NB4 (cell line): ENCODE results near the gene RNASET2.

ENCODE experiments used
- CTCF ChIP-seq: IDR thresholded peaks from one replicate; pipeline ENCODE4 v1.5.1; 2012; ENCODE audit warnings: low read depth, low read length
- MAX ChIP-seq: IDR thresholded peaks from 2 replicates; pipeline ENCODE4 v1.6.1; 2011; ENCODE audit warnings: low read depth, low read length
- POLR2A ChIP-seq: IDR thresholded peaks from 2 replicates; pipeline ENCODE4 v1.6.1; 2011; ENCODE audit warnings: mild to moderate bottlenecking; ENCODE audit not compliant: insufficient read length; ENCODE audit errors: extremely low read depth

GRCh38 chr6:166988674-166989201, 32.4 kb upstream of the RNASET2 start:
- TF ChIP-seq CTCF, result no peak
- no peak for TF ChIP-seq MAX
- no peak for TF ChIP-seq POLR2A
